ENCODE results near the gene SPIC.

- TF ChIP-seq CTCF (IDR thresholded peaks at IDR 0.05; ENCODE audit: low read depth, low read length) (no peak), EZH2phosphoT487 (IDR thresholded peaks at IDR 0.05; ENCODE audit: low read depth) (no peak)
Observed at GRCh38 chr12:101521136-101521535, 46.0 kb downstream of the SPIC start.

All from OCI-LY3 (cell line).